Mesendoderm (in vitro differentiated cells): Measurements from ENCODE around the gene SEPTIN8.

ENCODE experiments used
- DNase-seq: peaks from one replicate; pipeline ENCODE4 v3.0.0; 2013
- H2AK5ac ChIP-seq: 2 replicates; pipeline ENCODE4 v1.6.1; 2013; ENCODE audit warnings: low read length, inconsistent platforms
- H2BK120ac ChIP-seq: 2 replicates; pipeline ENCODE4 v1.6.1; 2013; ENCODE audit warnings: low read depth, mild to moderate bottlenecking, low read length, moderate library complexity, mixed read lengths
- H2BK15ac ChIP-seq: replicated peaks from 2 replicates; pipeline ENCODE4 v1.6.1; 2013; ENCODE audit warnings: low read depth, mild to moderate bottlenecking, moderate library complexity
- H2BK5ac ChIP-seq: 2 replicates; pipeline ENCODE4 v1.6.1; 2013; ENCODE audit warnings: low read length, inconsistent platforms
- H3K18ac ChIP-seq: 2 replicates; pipeline ENCODE4 v1.6.1; 2013; ENCODE audit warnings: mild to moderate bottlenecking, low read length, mixed read lengths
- H3K23ac ChIP-seq: one replicate; pipeline ENCODE4 v1.6.1; 2013; ENCODE audit warnings: low read length
- H3K27ac ChIP-seq: 2 replicates; pipeline ENCODE4 v1.5.1; 2013; ENCODE audit warnings: low read depth, mild to moderate bottlenecking, inconsistent platforms, low read length, moderate library complexity
- H3K27me3 ChIP-seq: 2 replicates; pipeline ENCODE4 v1.6.1; 2013; ENCODE audit warnings: low read length, control low read depth, mild to moderate bottlenecking, inconsistent platforms; ENCODE audit not compliant: insufficient read depth, poor library complexity
- H3K36me3 ChIP-seq: 2 replicates; pipeline ENCODE4 v1.6.1; 2013; ENCODE audit warnings: low read length, inconsistent platforms; ENCODE audit not compliant: control insufficient read depth, insufficient read depth
- H3K4ac ChIP-seq: one replicate; pipeline ENCODE4 v1.6.1; 2013; ENCODE audit warnings: low read depth, mild to moderate bottlenecking, low read length, moderate library complexity
- H3K4me1 ChIP-seq: 2 replicates; pipeline ENCODE4 v1.6.1; 2013; ENCODE audit warnings: low read depth, low read length, inconsistent platforms; ENCODE audit not compliant: control insufficient read depth
- H3K4me2 ChIP-seq: 2 replicates; pipeline ENCODE4 v1.6.1; 2013; ENCODE audit warnings: low read length
- H3K4me3 ChIP-seq: 2 replicates; pipeline ENCODE4 v1.5.1; 2013; ENCODE audit warnings: mild to moderate bottlenecking, low read length
- H3K56ac ChIP-seq: one replicate; pipeline ENCODE4 v1.6.1; 2013; ENCODE audit warnings: low read length
- H3K79me1 ChIP-seq: 2 replicates; pipeline ENCODE4 v1.6.1; 2013; ENCODE audit warnings: low read length, inconsistent platforms
- H3K79me2 ChIP-seq: 2 replicates; pipeline ENCODE4 v1.6.1; 2013; ENCODE audit warnings: mild to moderate bottlenecking, low read length; ENCODE audit not compliant: control insufficient read depth, insufficient read depth
- H3K9ac ChIP-seq: 2 replicates; pipeline ENCODE4 v1.6.1; 2013; ENCODE audit warnings: low read length, inconsistent platforms
- H4K5ac ChIP-seq: one replicate; pipeline ENCODE4 v1.6.1; 2013; ENCODE audit warnings: low read length
- H4K8ac ChIP-seq: one replicate; pipeline ENCODE4 v1.6.1; 2013; ENCODE audit warnings: low read depth, mild to moderate bottlenecking, control low read depth, low read length, moderate library complexity
- WGBS: extraction: QIAGEN DNeasy Blood & Tissue Kit; methylation state at CpG from one replicate; pipeline ENCODE4 v1.1.7; 2013; ENCODE audit warnings: low lambda C conversion rate, missing lambda C conversion rate; ENCODE audit not compliant: insufficient coverage; ENCODE audit errors: extremely low coverage; 5-methylcytosine and 5-hydroxymethylcytosine counted together

The SEPTIN8 gene

GRCh38 chr5:132790201-132790865, 13.3 kb upstream of the SEPTIN8 start:
- no CpG with 5 or more reads among the region's 2 CpGs for WGBS
- Histone ChIP-seq H3K79me1 (no peaks in the 10 kb centered on the region), H3K9ac (no peak overlapping the region)

GRCh38 chr5:132788990-132789886, 12.2 kb upstream of the SEPTIN8 start:
- no peak overlapping the region for H2BK15ac ChIP-seq
- WGBS: no CpG with 5 or more reads among the region's 8 CpGs
- H3K9ac ChIP-seq: no peak overlapping the region
- H3K4ac ChIP-seq: no peak overlapping the region
- no peaks in the 10 kb centered on the region for H3K4me1 ChIP-seq
- H3K18ac ChIP-seq: no peak overlapping the region
- no peak for DNase-seq
- no peak overlapping the region for H2AK5ac ChIP-seq
- H3K36me3 ChIP-seq: no peaks in the 10 kb centered on the region
- no peak overlapping the region for H3K4me2 ChIP-seq
- H3K56ac ChIP-seq: no peak overlapping the region
- H3K23ac ChIP-seq: no peak overlapping the region
- no peaks in the 10 kb centered on the region for H3K27me3 ChIP-seq
- H2BK5ac ChIP-seq: no peak overlapping the region
- H4K5ac ChIP-seq: no peak overlapping the region
- no peaks in the 10 kb centered on the region for H3K79me1 ChIP-seq
- no peak overlapping the region for H3K27ac ChIP-seq
- H2BK120ac ChIP-seq: no peak overlapping the region
- no peak overlapping the region for H3K4me3 ChIP-seq
- no peak overlapping the region for H4K8ac ChIP-seq
- H3K79me2 ChIP-seq: no peaks in the 10 kb centered on the region

More at GRCh38 chr5:132790201-132790865, 13.3 kb upstream of the SEPTIN8 start:
- Histone ChIP-seq H3K36me3 (no peaks in the 10 kb centered on the region), H2BK120ac (no peak overlapping the region), H3K4me3 (no peak overlapping the region), H4K8ac (no peak overlapping the region), H3K4me1 (no peaks in the 10 kb centered on the region), H3K56ac (no peak overlapping the region), H3K4ac (no peak overlapping the region), H2AK5ac (no peak overlapping the region), H2BK5ac (no peak overlapping the region), H4K5ac (no peak overlapping the region), H3K4me2 (no peak overlapping the region), H2BK15ac (no peak overlapping the region), H3K27ac (no peak overlapping the region), H3K79me2 (no peaks in the 10 kb centered on the region), H3K27me3 (no peaks in the 10 kb centered on the region), H3K23ac (no peak overlapping the region), H3K18ac (no peak overlapping the region)
- DNase-seq: peak; percentile 45

- H3K27me3 ChIP-seq: no peaks in the 10 kb centered on the region
- H3K4ac ChIP-seq: no peak overlapping the region
- H3K18ac ChIP-seq: no peak overlapping the region
- H3K4me2 ChIP-seq: no peak overlapping the region
- H3K23ac ChIP-seq: no peak overlapping the region
- H3K27ac ChIP-seq: no peak overlapping the region
- H3K9ac ChIP-seq: no peak overlapping the region
- H3K4me1 ChIP-seq: no peaks in the 10 kb centered on the region
- WGBS: no CpG with 5 or more reads among the region's 1 CpG
- no peak overlapping the region for H3K56ac ChIP-seq
- no peak for DNase-seq
- no peak overlapping the region for H2AK5ac ChIP-seq
- H2BK120ac ChIP-seq: no peak overlapping the region
- no peaks in the 10 kb centered on the region for H3K79me2 ChIP-seq
- H4K5ac ChIP-seq: no peak overlapping the region
- H2BK5ac ChIP-seq: no peak overlapping the region
- no peaks in the 10 kb centered on the region for H3K79me1 ChIP-seq
- H3K4me3 ChIP-seq: no peak overlapping the region
- H4K8ac ChIP-seq: no peak overlapping the region
- H2BK15ac ChIP-seq: no peak overlapping the region
- no peaks in the 10 kb centered on the region for H3K36me3 ChIP-seq
Observed at GRCh38 chr5:132788508-132788907, 11.5 kb upstream of the SEPTIN8 start.

GRCh38 chr5:132787076-132787475, 10.0 kb upstream of the SEPTIN8 start:
- H3K27me3 ChIP-seq: no peaks in the 10 kb centered on the region
- no peak overlapping the region for H3K9ac ChIP-seq
- no CpG with 5 or more reads among the region's 1 CpG for WGBS
- H3K4me1 ChIP-seq: no peaks in the 10 kb centered on the region
- H3K79me1 ChIP-seq: no peaks in the 10 kb centered on the region
- no peak overlapping the region for H3K4me3 ChIP-seq
- H3K79me2 ChIP-seq: no peaks in the 10 kb centered on the region
- H2BK15ac ChIP-seq: no peak overlapping the region
- H3K27ac ChIP-seq: no peak overlapping the region
- H3K36me3 ChIP-seq: no peaks in the 10 kb centered on the region
- no peak overlapping the region for H3K4me2 ChIP-seq
- no peak overlapping the region for H3K4ac ChIP-seq
- no peak overlapping the region for H2BK5ac ChIP-seq
- no peak overlapping the region for H2BK120ac ChIP-seq
- H3K18ac ChIP-seq: no peak overlapping the region
- H3K56ac ChIP-seq: no peak overlapping the region
- H4K5ac ChIP-seq: no peak overlapping the region
- no peak for DNase-seq
- H4K8ac ChIP-seq: no peak overlapping the region
- no peak overlapping the region for H2AK5ac ChIP-seq
- H3K23ac ChIP-seq: no peak overlapping the region

GRCh38 chr5:132785864-132786263, 8.8 kb upstream of the SEPTIN8 start:
- Histone ChIP-seq H2BK120ac (no peak overlapping the region), H3K9ac (no peak overlapping the region), H3K18ac (no peak overlapping the region), H3K56ac (no peak overlapping the region), H4K5ac (no peak overlapping the region), H3K79me2 (no peaks in the 10 kb centered on the region), H3K36me3 (no peaks in the 10 kb centered on the region), H4K8ac (no peak overlapping the region), H3K4me3 (no peak overlapping the region), H3K27me3 (no peaks in the 10 kb centered on the region), H3K23ac (no peak overlapping the region), H2BK15ac (no peak overlapping the region), H3K4ac (no peak overlapping the region), H2AK5ac (no peak overlapping the region), H3K27ac (no peak overlapping the region), H3K4me2 (no peak overlapping the region), H2BK5ac (no peak overlapping the region), H3K79me1 (no peaks in the 10 kb centered on the region), H3K4me1 (no peaks in the 10 kb centered on the region)
- WGBS: no CpG with 5 or more reads among the region's 4 CpGs
- DNase-seq: no peak
